ENCODE data around the gene KLHL6.

The KLHL6 gene

DNA sequence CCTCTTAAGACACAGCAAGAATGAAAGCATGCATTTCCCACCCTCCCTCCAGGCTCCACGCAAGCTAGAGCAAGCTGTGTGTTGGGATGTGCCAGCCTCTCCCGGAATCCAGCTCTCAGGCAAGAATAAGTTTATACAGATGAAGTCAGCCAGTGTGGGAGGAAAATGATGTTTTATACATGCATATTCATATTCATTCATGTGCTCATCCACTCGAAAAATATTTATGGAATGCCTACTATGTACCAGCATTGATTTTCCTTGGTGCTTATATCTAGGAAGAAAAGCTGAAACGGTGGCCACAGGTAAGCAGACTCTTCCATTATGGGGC is 62.7 kb downstream of the KLHL6 start:
- Histone ChIP-seq H3K4me1 (ENCODE audit: control insufficient read depth, insufficient read depth, low read length, unreplicated experiment) (peaks cover 10% of the 10 kb centered on the region), H3K27ac (ENCODE audit: low read depth, low read length) (no peak overlapping the region), H3K79me2 (ENCODE audit: control insufficient read depth, insufficient read depth, low read length, unreplicated experiment) (no peaks in the 10 kb centered on the region), H3K36me3 (ENCODE audit: insufficient read depth, low read length) (no peaks in the 10 kb centered on the region), H2AFZ (ENCODE audit: low read length, unreplicated experiment) (no peak overlapping the region), H3K4me3 (ENCODE audit: low read depth, low read length) (no peak overlapping the region), H3K27me3 (ENCODE audit: insufficient read depth, low read length) (no peaks in the 10 kb centered on the region; the same call in none of the 2 replicates)

DNA sequence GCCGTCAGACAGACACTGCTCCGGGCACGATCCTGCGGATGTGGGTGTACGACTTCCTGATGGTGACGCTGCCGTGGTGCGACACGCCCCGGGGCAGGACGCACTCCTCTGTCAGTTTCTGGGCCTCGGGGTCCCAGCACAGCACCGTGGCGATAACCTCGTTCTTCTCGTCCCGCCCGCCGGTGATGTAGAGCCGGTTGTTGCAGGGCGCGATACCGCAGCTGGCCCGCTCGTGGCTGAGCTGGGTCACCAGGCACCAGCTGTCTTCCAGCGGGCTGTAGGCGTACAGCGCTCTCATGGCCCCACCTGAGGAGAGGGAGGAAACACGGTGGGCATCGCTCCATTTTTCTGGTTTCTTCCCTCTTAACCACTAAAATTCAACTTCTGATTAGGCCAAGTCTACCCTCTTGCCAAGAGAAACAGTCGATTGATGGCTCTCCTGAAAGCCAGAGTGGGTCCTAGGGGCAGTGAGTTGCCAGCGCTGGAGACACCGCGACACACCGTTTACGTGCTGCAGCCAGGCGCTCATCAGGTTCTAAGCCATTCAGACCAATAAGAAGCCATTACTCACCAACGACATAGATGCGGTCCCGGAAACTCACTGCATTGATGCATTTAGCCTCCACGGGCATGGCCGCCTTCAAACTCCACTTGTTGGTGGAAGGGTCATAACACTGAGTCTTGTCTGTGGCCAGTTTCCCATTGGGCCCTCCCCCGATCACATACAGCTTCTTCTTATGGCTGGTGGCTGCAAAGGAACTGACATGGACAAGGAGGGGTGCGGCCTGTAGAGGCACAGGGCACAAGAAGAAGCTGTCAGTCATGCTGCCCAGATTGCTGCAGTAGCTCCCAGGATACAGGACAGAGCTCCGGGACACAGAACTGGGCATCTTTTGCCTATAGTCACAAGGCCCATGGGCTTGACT is 63.3 kb downstream of the KLHL6 start:
- peaks cover 10% of the 10 kb centered on the region for H3K4me1 ChIP-seq (ENCODE audit: control insufficient read depth, insufficient read depth, low read length, unreplicated experiment)
- no peaks in the 10 kb centered on the region; the same call in none of the 2 replicates for H3K27me3 ChIP-seq (ENCODE audit: insufficient read depth, low read length)
- no peak overlapping the region for H2AFZ ChIP-seq (ENCODE audit: low read length, unreplicated experiment)
- no peaks in the 10 kb centered on the region for H3K36me3 ChIP-seq (ENCODE audit: insufficient read depth, low read length)
- H3K79me2 ChIP-seq (ENCODE audit: control insufficient read depth, insufficient read depth, low read length, unreplicated experiment), result no peaks in the 10 kb centered on the region
- no peak overlapping the region for H3K4me3 ChIP-seq (ENCODE audit: low read depth, low read length)
- no peak overlapping the region for H3K27ac ChIP-seq (ENCODE audit: low read depth, low read length)

DNA sequence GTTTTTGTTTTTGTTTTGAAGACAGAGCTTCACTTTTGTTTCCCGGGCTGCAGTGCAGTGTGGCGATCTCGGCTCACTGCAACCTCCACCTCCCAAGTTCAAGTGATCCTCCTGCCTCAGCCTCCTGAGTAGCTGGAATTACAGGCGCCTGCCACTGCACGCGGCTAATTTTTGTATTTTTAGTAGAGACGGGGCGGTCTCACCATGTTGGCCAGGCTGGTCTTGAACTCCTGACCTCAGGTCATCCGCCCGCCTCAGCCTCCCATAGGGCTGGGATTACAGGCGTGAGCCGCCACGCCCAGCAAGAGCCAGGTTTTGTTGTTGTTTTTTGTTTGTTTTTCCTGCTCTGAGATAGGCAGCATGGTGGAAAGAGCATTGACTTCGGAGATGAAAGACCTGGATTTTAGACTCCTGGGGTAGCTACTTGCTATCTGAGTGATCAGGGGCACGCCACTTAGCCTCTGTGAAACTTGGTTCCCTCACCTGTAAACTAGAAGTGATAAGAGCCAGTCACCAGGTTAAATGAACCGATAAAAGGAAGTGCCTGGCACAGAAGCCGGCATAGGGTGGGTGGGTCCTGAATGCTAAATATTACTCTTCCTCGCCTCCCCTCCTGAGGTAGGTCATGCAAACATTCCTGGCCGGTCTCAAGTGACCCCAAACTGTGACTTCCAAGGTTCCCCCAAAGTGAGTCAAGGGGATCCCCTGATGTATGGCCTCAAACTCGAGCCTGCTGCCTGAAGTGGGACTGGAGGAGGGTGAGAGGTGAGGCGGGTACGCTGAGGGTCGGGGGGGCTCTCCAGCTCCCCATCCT is 64.2 kb downstream of the KLHL6 start:
- H3K4me1 ChIP-seq (ENCODE audit: control insufficient read depth, insufficient read depth, low read length, unreplicated experiment), result peaks cover 10% of the 10 kb centered on the region
- H2AFZ ChIP-seq (ENCODE audit: low read length, unreplicated experiment), result no peak overlapping the region
- no peaks in the 10 kb centered on the region for H3K36me3 ChIP-seq (ENCODE audit: insufficient read depth, low read length)
- H3K27me3 ChIP-seq (ENCODE audit: insufficient read depth, low read length), result no peaks in the 10 kb centered on the region; the same call in none of the 2 replicates
- H3K79me2 ChIP-seq (ENCODE audit: control insufficient read depth, insufficient read depth, low read length, unreplicated experiment), result no peaks in the 10 kb centered on the region
- no peak overlapping the region for H3K4me3 ChIP-seq (ENCODE audit: low read depth, low read length)
- no peak overlapping the region for H3K27ac ChIP-seq (ENCODE audit: low read depth, low read length)

DNA sequence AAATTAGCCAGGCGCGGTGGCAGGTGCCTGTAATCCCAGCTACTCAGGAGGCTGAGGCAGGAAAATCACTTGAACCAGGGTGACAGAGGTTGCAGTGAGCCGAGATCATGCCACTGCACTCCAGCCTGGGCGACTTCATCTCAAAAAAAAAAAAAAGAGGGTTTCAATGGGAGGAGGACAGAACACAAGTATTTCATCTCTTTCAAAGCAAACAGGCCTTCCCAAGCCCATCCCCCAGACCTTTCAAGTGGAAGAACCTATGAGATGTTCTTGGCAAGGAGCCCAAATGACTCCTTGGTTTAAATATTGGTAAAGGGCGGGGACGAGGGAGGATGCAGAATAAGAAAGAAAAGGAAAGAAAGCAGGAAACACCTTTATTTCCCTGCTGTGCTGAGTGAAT is 64.9 kb downstream of the KLHL6 start:
- no peaks in the 10 kb centered on the region; the same call in none of the 2 replicates for H3K27me3 ChIP-seq (ENCODE audit: insufficient read depth, low read length)
- H3K79me2 ChIP-seq (ENCODE audit: control insufficient read depth, insufficient read depth, low read length, unreplicated experiment), result no peaks in the 10 kb centered on the region
- peaks cover 10% of the 10 kb centered on the region for H3K4me1 ChIP-seq (ENCODE audit: control insufficient read depth, insufficient read depth, low read length, unreplicated experiment)
- no peak overlapping the region for H2AFZ ChIP-seq (ENCODE audit: low read length, unreplicated experiment)
- H3K27ac ChIP-seq (ENCODE audit: low read depth, low read length), result no peak overlapping the region
- no peak overlapping the region for H3K4me3 ChIP-seq (ENCODE audit: low read depth, low read length)
- H3K36me3 ChIP-seq (ENCODE audit: insufficient read depth, low read length), result no peaks in the 10 kb centered on the region

DNA sequence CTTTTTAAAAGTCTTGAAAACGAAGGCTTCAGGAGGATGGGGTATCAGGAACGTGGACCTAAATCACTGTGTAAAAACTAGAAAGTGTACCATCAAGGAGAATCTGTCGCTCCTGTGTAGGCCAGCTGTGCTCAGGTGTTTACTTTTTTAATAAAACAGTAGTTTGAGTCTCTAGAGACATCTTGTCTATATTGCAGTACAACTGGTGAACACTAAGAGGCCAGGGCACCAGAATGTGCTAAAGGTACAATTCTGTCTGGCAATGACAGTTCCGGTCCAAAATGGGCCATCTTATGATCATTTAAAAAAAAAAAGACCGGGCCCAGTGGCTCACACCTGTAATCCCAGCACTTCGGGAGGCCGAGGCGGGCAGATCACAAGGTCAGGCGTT is 65.3 kb downstream of the KLHL6 start:
- H3K27me3 ChIP-seq (ENCODE audit: insufficient read depth, low read length), result no peaks in the 10 kb centered on the region; the same call in 1 of the 2 replicates
- H3K4me1 ChIP-seq (ENCODE audit: control insufficient read depth, insufficient read depth, low read length, unreplicated experiment), result peaks cover 10% of the 10 kb centered on the region
- H2AFZ ChIP-seq (ENCODE audit: low read length, unreplicated experiment), result peak overlapping the region; percentile 22
- no peaks in the 10 kb centered on the region for H3K36me3 ChIP-seq (ENCODE audit: insufficient read depth, low read length)
- H3K27ac ChIP-seq (ENCODE audit: low read depth, low read length), result no peak overlapping the region; the same call in 1 of the 2 replicates
- no peak overlapping the region for H3K4me3 ChIP-seq (ENCODE audit: low read depth, low read length)
- H3K79me2 ChIP-seq (ENCODE audit: control insufficient read depth, insufficient read depth, low read length, unreplicated experiment), result no peaks in the 10 kb centered on the region

DNA sequence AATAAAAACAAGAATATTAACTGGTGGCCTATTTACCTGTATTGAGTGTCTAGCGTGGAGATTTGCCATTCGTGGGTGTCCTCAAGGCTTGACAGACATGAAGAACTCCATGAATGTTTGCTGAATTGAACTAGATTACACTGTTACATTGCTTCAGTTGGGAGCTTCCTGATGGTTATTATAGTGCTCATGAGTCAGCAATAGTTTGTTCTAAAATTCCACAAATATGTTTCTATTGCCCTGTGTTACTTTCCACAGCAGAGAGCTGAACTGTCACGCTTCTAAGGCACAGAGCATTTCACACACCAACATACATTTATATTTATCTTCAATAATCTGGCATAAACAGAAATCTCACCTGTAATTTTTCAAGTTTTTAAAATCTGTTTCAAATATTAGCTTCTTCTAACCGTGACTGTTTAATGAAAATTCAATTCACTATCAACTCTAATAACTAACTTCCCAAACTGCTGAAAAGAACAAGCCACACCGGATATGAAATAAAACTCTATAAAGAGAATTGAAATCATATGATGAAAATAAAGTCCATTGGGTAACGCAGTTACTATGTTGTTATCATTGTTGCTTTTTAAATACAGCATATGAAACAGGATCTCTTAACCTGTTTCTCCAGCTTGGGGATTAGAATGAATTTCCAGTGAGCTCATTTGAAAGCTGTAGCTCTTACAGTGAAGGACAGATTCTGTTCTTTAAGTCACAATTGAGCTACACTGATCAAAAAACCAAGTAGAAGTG is 65.9 kb downstream of the KLHL6 start:
- H3K4me1 ChIP-seq (ENCODE audit: control insufficient read depth, insufficient read depth, low read length, unreplicated experiment), result peaks cover 10% of the 10 kb centered on the region
- peak overlapping the region; percentile 22 for H2AFZ ChIP-seq (ENCODE audit: low read length, unreplicated experiment)
- no peak overlapping the region for H3K4me3 ChIP-seq (ENCODE audit: low read depth, low read length)
- H3K27me3 ChIP-seq (ENCODE audit: insufficient read depth, low read length), result no peaks in the 10 kb centered on the region
- peak overlapping the region; percentile 39; the same call in 1 of the 2 replicates for H3K27ac ChIP-seq (ENCODE audit: low read depth, low read length)
- H3K36me3 ChIP-seq (ENCODE audit: insufficient read depth, low read length), result no peaks in the 10 kb centered on the region
- no peaks in the 10 kb centered on the region for H3K79me2 ChIP-seq (ENCODE audit: control insufficient read depth, insufficient read depth, low read length, unreplicated experiment)

DNA sequence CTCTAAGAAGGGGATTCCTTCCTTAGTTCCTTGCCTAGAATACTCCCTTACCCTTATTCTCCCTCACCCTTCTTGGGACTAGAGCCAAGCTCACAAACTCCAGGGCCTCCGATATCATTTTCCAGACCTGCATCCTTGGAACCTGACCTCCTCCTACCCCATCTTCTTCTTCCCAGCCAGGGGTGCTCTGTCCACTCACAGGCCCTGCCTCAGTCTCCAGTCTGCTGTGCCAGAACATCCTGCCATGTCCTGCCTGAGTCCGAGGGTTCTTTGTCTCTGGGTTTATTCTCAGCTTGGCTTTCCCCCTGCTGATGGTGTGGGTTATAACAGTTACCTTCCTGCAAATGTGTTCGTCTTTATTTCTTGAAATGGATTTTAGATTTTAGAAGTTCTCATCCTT is 67.2 kb downstream of the KLHL6 start:
- Histone ChIP-seq H3K79me2 (ENCODE audit: control insufficient read depth, insufficient read depth, low read length, unreplicated experiment) (no peaks in the 10 kb centered on the region), H3K27ac (ENCODE audit: low read depth, low read length) (no peak overlapping the region), H3K27me3 (ENCODE audit: insufficient read depth, low read length) (no peaks in the 10 kb centered on the region), H3K4me3 (ENCODE audit: low read depth, low read length) (no peak overlapping the region), H3K36me3 (ENCODE audit: insufficient read depth, low read length) (no peaks in the 10 kb centered on the region), H2AFZ (ENCODE audit: low read length, unreplicated experiment) (no peak overlapping the region), H3K4me1 (ENCODE audit: control insufficient read depth, insufficient read depth, low read length, unreplicated experiment) (peaks cover 17% of the 10 kb centered on the region)

DNA sequence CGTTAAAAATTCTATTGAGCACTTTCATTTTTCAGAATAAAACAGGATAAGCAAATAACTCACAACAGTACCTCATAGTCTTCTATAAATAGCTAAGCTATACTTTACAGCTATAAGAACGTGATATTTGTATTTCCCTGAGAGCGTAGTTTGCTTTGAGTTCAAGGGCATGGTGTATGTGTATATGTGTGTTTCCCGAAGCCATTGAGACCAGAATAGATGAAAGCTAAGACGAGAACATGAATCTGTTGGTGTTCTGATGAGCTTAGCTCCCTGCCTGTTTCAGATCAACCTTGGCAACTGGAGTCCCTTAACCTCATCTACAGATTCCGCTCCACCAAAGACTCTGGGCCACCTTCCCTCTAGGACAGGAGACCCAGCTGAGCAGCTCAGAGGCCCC is 67.6 kb downstream of the KLHL6 start:
- H3K4me1 ChIP-seq (ENCODE audit: control insufficient read depth, insufficient read depth, low read length, unreplicated experiment), result peaks cover 20% of the 10 kb centered on the region
- H3K4me3 ChIP-seq (ENCODE audit: low read depth, low read length), result no peak overlapping the region
- no peaks in the 10 kb centered on the region for H3K36me3 ChIP-seq (ENCODE audit: insufficient read depth, low read length)
- H3K79me2 ChIP-seq (ENCODE audit: control insufficient read depth, insufficient read depth, low read length, unreplicated experiment), result no peaks in the 10 kb centered on the region
- H2AFZ ChIP-seq (ENCODE audit: low read length, unreplicated experiment), result no peak overlapping the region
- H3K27ac ChIP-seq (ENCODE audit: low read depth, low read length), result no peak overlapping the region
- no peaks in the 10 kb centered on the region for H3K27me3 ChIP-seq (ENCODE audit: insufficient read depth, low read length)

DNA sequence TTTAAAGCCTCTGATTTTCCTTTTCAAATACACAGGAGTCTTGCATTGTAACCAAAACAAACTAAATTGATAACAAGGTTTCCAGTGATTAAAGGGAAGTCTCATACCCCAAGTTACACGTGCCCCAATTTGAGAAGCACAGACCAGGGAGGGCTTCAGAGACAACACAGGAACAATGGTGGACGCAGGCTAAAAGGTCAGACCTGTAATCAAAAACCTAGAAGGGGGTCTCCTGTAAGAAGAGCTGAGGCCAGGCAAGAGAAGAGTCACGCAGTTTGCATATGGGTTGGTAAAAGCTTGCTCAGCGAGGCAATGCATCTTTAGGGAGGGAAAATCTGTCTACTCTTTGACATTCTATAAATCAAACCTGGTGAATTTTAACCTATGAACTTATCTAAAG is 68.5 kb downstream of the KLHL6 start:
- Histone ChIP-seq H3K36me3 (ENCODE audit: insufficient read depth, low read length) (no peaks in the 10 kb centered on the region), H3K27me3 (ENCODE audit: insufficient read depth, low read length) (no peaks in the 10 kb centered on the region), H3K4me3 (ENCODE audit: low read depth, low read length) (no peak overlapping the region), H3K4me1 (ENCODE audit: control insufficient read depth, insufficient read depth, low read length, unreplicated experiment) (peaks cover 20% of the 10 kb centered on the region), H3K27ac (ENCODE audit: low read depth, low read length) (no peak overlapping the region), H2AFZ (ENCODE audit: low read length, unreplicated experiment) (no peak overlapping the region), H3K79me2 (ENCODE audit: control insufficient read depth, insufficient read depth, low read length, unreplicated experiment) (no peaks in the 10 kb centered on the region)

DNA sequence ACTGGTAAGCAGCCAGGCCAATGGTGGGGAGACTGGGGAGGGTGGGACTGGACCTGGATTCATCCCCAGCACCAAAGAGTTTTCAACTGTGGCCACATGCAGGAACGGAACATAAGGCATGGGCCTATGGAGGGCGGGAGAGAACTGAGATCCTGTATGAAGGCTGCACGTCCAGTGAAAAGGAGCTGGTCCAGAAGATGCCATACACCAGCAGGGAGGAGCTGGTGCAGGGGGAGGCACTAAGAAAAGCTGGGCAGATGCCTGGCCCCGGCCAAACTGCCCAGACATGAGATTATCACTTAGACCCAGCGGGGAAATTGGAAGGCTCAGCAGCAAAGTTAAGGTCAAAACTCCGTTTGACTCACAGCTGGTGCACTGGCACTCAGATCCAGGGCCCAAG is 69.0 kb downstream of the KLHL6 start:
- H3K79me2 ChIP-seq (ENCODE audit: control insufficient read depth, insufficient read depth, low read length, unreplicated experiment), result no peaks in the 10 kb centered on the region
- H3K36me3 ChIP-seq (ENCODE audit: insufficient read depth, low read length), result no peaks in the 10 kb centered on the region
- peaks cover 20% of the 10 kb centered on the region for H3K4me1 ChIP-seq (ENCODE audit: control insufficient read depth, insufficient read depth, low read length, unreplicated experiment)
- H3K27ac ChIP-seq (ENCODE audit: low read depth, low read length), result no peak overlapping the region
- no peak overlapping the region for H3K4me3 ChIP-seq (ENCODE audit: low read depth, low read length)
- H3K27me3 ChIP-seq (ENCODE audit: insufficient read depth, low read length), result no peaks in the 10 kb centered on the region
- H2AFZ ChIP-seq (ENCODE audit: low read length, unreplicated experiment), result no peak overlapping the region

Data from ACC112 (cell line).